HepG2 (cell line): ENCODE results near the gene CUL7. TPM values are rescaled to one million over a fixed set of nuclear protein-coding genes. Genes with fewer than 3 reads are reported as not detected.

ENCODE experiments used
- HDAC6 ChIP-seq: fragments of 200-600 bp; sonication (generic); IDR thresholded peaks from 2 replicates; pipeline ENCODE4 v1.7.0; 2017; ENCODE audit warnings: mild to moderate bottlenecking, antibody characterized with exemption, low read length, low read depth
- NFYC ChIP-seq: IDR thresholded peaks from 2 replicates; pipeline ENCODE4 v1.6.1; 2016; ENCODE audit warnings: missing genetic modification reagents, missing compliant biosample characterization
- RAD51 ChIP-seq: fragments of 450-650 bp; IDR thresholded peaks from 2 replicates; pipeline ENCODE4 v1.6.1; 2016; ENCODE audit warnings: borderline replicate concordance
- TOPORS ChIP-seq: sonication (generic); formaldehyde crosslinking; IDR thresholded peaks from 2 replicates; pipeline ENCODE4 v1.8.0; 2023; ENCODE audit warnings: mild to moderate bottlenecking, missing genetic modification reagents
- XBP1 ChIP-seq: sonication (generic); formaldehyde crosslinking; IDR thresholded peaks from 2 replicates; pipeline ENCODE4 v1.5.0; 2020; ENCODE audit warnings: missing genetic modification reagents
- ZFAT ChIP-seq: sonication (generic); formaldehyde crosslinking; conservative IDR thresholded peaks from 2 replicates; pipeline ENCODE4 v1.8.1; 2023; ENCODE audit warnings: missing genetic modification reagents, inconsistent platforms
- ZFX ChIP-seq: sonication (generic); formaldehyde crosslinking; IDR thresholded peaks from 2 replicates; pipeline ENCODE4 v1.4.0; 2020; ENCODE audit warnings: mild to moderate bottlenecking, low read depth, missing genetic modification reagents, moderate library complexity
- ZNF17 ChIP-seq: sonication (generic); formaldehyde crosslinking; IDR thresholded peaks from 2 replicates; pipeline ENCODE4 v1.5.0; 2020; ENCODE audit warnings: mild to moderate bottlenecking, missing genetic modification reagents
- ZNF331 ChIP-seq: sonication (generic); formaldehyde crosslinking; IDR thresholded peaks from 2 replicates; pipeline ENCODE4 v1.4.0; 2020; ENCODE audit warnings: missing genetic modification reagents
- ZNF510 ChIP-seq: sonication (generic); formaldehyde crosslinking; IDR thresholded peaks from 2 replicates; pipeline ENCODE4 v1.4.0; 2020; ENCODE audit warnings: low read depth, mild to moderate bottlenecking, missing genetic modification reagents
- ZNF703 ChIP-seq: sonication (generic); formaldehyde crosslinking; IDR thresholded peaks from 2 replicates; pipeline ENCODE4 v1.5.1; 2020; ENCODE audit warnings: missing genetic modification reagents, mild to moderate bottlenecking, moderate library complexity, borderline replicate concordance
- ZNF749 ChIP-seq: sonication (generic); formaldehyde crosslinking; IDR thresholded peaks from 2 replicates; pipeline ENCODE4 v1.8.0; 2022; ENCODE audit warnings: mild to moderate bottlenecking, missing genetic modification reagents, moderate library complexity, borderline replicate concordance
- ZNF883 ChIP-seq: sonication (generic); formaldehyde crosslinking; IDR thresholded peaks from 2 replicates; pipeline ENCODE4 v1.5.1; 2020; ENCODE audit warnings: mild to moderate bottlenecking, missing genetic modification reagents; ENCODE audit errors: not compliant biosample characterization
- ZSCAN9 ChIP-seq: IDR thresholded peaks from 2 replicates; pipeline ENCODE4 v1.6.1; 2016; ENCODE audit warnings: borderline replicate concordance
- polyA plus RNA-seq, 8 experiments: library from polyadenylated mRNA; depleted of rRNA in 3 of 8; stranded (reverse) in 7 of 8; unstranded in 1 of 8; fragments of >200 nt; fragmentation: Illumina TruSeq in 4 of 8; extraction: Trizol in 4 of 8; gene quantifications; 2 replicates each; pipeline versions ENCODE4 v1.2.1 to v1.2.3, GENCODE V29; 2011 to 2016; ENCODE audit warnings: low read depth in 4 of 8, missing spikeins in 1 of 8, mixed read lengths in 1 of 8; ENCODE audit not compliant: insufficient read depth in 1 of 8
- total RNA-seq, 5 experiments: library from RNA; depleted of rRNA; stranded (reverse); fragments of >200 nt; fragmentation: Illumina TruSeq; extraction: Trizol; gene quantifications; 2 replicates each; pipeline ENCODE4 v1.2.3, GENCODE V29; 2016; ENCODE audit warnings: low read depth in 1 of 5
- TF ChIP-seq, protein P1 (sequence below): sonication (generic); formaldehyde crosslinking; conservative IDR thresholded peaks from 2 replicates; pipeline ENCODE4 v1.5.0; 2020; ENCODE audit warnings: missing genetic modification reagents
- TF ChIP-seq, protein P2 (sequence below): sonication (generic); formaldehyde crosslinking; IDR thresholded peaks from 2 replicates; pipeline ENCODE4 v1.4.0; 2020; ENCODE audit warnings: missing genetic modification reagents, borderline replicate concordance
- TF ChIP-seq, protein P3 (sequence below): sonication (generic); formaldehyde crosslinking; conservative IDR thresholded peaks from 2 replicates; pipeline ENCODE4 v1.4.0; 2020; ENCODE audit warnings: mild to moderate bottlenecking, missing genetic modification reagents, moderate library complexity
- TF ChIP-seq, protein P4 (sequence below): sonication (generic); formaldehyde crosslinking; IDR thresholded peaks from 2 replicates; pipeline ENCODE4 v1.4.0; 2020; ENCODE audit warnings: missing genetic modification reagents
- TF ChIP-seq, protein P5 (sequence below): sonication (generic); formaldehyde crosslinking; IDR thresholded peaks from 2 replicates; pipeline ENCODE4 v1.4.0; 2020; ENCODE audit warnings: mild to moderate bottlenecking, missing genetic modification reagents
- TF ChIP-seq, protein P6 (sequence below): sonication (generic); formaldehyde crosslinking; IDR thresholded peaks from 2 replicates; pipeline ENCODE4 v1.8.0; 2022; ENCODE audit warnings: missing genetic modification reagents, low read depth, mild to moderate bottlenecking, borderline replicate concordance

CUL7 gene
- total and polyA plus RNA-seq, 2 of the 13 experiments (the other 11 are each of a cell fraction or from before 2014, with no cell fraction given) = 32.0 to 60.7 TPM

DNA sequence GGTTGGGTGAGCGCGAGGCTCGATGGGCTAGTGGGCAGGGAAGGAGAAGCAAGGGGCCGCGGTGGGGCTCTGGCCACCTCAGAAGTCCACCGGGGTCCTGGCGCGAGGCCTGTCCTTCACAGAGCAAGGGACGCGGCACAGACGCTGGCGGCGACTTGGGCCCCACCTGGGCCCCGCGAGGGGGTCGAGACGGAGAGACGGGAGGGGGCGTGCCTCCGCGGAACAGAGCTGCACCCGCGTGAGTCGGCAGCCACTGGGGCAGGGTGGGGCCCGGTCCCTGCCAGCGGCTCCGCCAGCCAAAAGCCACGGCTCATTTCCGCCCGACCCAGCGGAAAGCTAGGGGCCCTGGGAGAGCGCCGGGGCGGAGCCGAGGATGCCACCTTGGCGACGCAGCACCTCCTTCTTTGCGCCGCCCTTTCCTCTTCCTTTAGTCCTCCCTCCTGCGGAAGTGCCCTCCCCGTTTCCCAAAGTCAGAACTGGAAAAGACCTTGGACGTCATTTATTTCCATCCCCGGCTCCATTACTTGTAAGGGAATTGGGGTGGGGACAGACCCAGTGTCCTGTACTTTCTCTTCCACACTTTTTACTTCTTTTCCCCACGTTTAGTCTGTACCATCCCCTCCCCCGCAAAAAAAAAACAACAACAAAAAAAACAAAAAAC, at the start of gene CUL7 (continued):
- TF ChIP-seq ZNF510 (CRISPR knock-in tag) = no peak
- TF ChIP-seq, protein P1, sequence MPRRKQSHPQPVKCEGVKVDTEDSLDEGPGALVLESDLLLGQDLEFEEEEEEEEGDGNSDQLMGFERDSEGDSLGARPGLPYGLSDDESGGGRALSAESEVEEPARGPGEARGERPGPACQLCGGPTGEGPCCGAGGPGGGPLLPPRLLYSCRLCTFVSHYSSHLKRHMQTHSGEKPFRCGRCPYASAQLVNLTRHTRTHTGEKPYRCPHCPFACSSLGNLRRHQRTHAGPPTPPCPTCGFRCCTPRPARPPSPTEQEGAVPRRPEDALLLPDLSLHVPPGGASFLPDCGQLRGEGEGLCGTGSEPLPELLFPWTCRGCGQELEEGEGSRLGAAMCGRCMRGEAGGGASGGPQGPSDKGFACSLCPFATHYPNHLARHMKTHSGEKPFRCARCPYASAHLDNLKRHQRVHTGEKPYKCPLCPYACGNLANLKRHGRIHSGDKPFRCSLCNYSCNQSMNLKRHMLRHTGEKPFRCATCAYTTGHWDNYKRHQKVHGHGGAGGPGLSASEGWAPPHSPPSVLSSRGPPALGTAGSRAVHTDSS (CRISPR knock-in tag) = no peak
- no peak for TF ChIP-seq HDAC6
- TF ChIP-seq, protein P2, sequence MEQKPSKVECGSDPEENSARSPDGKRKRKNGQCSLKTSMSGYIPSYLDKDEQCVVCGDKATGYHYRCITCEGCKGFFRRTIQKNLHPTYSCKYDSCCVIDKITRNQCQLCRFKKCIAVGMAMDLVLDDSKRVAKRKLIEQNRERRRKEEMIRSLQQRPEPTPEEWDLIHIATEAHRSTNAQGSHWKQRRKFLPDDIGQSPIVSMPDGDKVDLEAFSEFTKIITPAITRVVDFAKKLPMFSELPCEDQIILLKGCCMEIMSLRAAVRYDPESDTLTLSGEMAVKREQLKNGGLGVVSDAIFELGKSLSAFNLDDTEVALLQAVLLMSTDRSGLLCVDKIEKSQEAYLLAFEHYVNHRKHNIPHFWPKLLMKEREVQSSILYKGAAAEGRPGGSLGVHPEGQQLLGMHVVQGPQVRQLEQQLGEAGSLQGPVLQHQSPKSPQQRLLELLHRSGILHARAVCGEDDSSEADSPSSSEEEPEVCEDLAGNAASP (CRISPR knock-in tag) = peak; percentile 74
- TF ChIP-seq ZFAT (CRISPR knock-in tag) = no peak
- TF ChIP-seq ZNF331 (CRISPR knock-in tag) = peak; percentile 97
- peak; percentile 97 for TF ChIP-seq ZFX (CRISPR knock-in tag)
- TF ChIP-seq, protein P3, sequence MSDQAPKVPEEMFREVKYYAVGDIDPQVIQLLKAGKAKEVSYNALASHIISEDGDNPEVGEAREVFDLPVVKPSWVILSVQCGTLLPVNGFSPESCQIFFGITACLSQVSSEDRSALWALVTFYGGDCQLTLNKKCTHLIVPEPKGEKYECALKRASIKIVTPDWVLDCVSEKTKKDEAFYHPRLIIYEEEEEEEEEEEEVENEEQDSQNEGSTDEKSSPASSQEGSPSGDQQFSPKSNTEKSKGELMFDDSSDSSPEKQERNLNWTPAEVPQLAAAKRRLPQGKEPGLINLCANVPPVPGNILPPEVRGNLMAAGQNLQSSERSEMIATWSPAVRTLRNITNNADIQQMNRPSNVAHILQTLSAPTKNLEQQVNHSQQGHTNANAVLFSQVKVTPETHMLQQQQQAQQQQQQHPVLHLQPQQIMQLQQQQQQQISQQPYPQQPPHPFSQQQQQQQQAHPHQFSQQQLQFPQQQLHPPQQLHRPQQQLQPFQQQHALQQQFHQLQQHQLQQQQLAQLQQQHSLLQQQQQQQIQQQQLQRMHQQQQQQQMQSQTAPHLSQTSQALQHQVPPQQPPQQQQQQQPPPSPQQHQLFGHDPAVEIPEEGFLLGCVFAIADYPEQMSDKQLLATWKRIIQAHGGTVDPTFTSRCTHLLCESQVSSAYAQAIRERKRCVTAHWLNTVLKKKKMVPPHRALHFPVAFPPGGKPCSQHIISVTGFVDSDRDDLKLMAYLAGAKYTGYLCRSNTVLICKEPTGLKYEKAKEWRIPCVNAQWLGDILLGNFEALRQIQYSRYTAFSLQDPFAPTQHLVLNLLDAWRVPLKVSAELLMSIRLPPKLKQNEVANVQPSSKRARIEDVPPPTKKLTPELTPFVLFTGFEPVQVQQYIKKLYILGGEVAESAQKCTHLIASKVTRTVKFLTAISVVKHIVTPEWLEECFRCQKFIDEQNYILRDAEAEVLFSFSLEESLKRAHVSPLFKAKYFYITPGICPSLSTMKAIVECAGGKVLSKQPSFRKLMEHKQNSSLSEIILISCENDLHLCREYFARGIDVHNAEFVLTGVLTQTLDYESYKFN = peak; percentile 77
- TF ChIP-seq RAD51 = no peak
- TF ChIP-seq NFYC (CRISPR knock-in tag) = peak; percentile 65
- TF ChIP-seq ZNF883 (CRISPR knock-in tag) = peak; percentile 76
- TF ChIP-seq, protein P4, sequence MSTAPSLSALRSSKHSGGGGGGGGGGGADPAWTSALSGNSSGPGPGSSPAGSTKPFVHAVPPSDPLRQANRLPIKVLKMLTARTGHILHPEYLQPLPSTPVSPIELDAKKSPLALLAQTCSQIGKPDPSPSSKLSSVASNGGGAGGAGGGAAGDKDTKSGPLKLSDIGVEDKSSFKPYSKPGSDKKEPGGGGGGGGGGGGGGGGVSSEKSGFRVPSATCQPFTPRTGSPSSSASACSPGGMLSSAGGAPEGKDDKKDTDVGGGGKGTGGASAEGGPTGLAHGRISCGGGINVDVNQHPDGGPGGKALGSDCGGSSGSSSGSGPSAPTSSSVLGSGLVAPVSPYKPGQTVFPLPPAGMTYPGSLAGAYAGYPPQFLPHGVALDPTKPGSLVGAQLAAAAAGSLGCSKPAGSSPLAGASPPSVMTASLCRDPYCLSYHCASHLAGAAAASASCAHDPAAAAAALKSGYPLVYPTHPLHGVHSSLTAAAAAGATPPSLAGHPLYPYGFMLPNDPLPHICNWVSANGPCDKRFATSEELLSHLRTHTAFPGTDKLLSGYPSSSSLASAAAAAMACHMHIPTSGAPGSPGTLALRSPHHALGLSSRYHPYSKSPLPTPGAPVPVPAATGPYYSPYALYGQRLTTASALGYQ (CRISPR knock-in tag) = no peak; the same call in 1 of the 2 replicates
- TF ChIP-seq, protein P5, sequence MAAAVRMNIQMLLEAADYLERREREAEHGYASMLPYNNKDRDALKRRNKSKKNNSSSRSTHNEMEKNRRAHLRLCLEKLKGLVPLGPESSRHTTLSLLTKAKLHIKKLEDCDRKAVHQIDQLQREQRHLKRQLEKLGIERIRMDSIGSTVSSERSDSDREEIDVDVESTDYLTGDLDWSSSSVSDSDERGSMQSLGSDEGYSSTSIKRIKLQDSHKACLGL (CRISPR knock-in tag) = peak; percentile 94
- no peak for TF ChIP-seq XBP1
- peak; percentile 82; the same call in 1 of the 2 replicates for TF ChIP-seq ZSCAN9 (CRISPR knock-in tag)
- TF ChIP-seq TOPORS = peak; percentile 35; the same call in 1 of the 2 replicates
- peak; percentile 29; the same call in 1 of the 2 replicates for TF ChIP-seq ZNF17 (CRISPR knock-in tag)
- peak; percentile 94; the same call in 1 of the 2 replicates for TF ChIP-seq ZNF749 (CRISPR knock-in tag)
- TF ChIP-seq ZNF703 = peak; percentile 96
- TF ChIP-seq, protein P6, sequence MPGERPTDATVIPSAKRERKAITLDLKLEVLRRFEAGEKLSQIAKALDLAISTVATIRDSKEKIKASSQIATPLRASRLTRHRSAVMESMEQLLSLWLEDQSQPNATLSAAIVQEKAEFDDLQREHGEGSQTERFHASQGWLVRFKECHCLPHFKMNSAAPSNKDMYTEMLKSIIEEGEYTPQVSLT (CRISPR knock-in tag) = no peak
